HepG2 (cell line): ENCODE measurements around the gene ANKRD1. TPM values are rescaled to one million over a fixed set of nuclear protein-coding genes. Genes with fewer than 3 reads are reported as not detected.

Source experiments
- CERS6 ChIP-seq: sonication (generic); formaldehyde crosslinking; IDR thresholded peaks from 2 replicates; pipeline ENCODE4 v1.5.0; 2020; ENCODE audit warnings: missing genetic modification reagents
- FOXC1 ChIP-seq: sonication (generic); formaldehyde crosslinking; IDR thresholded peaks from 2 replicates; pipeline ENCODE4 v1.8.0; 2022; ENCODE audit warnings: mild to moderate bottlenecking, missing genetic modification reagents, borderline replicate concordance
- HINFP ChIP-seq: sonication (generic); formaldehyde crosslinking; IDR thresholded peaks from 2 replicates; pipeline ENCODE4 v1.4.0; 2020; ENCODE audit warnings: low read depth, mild to moderate bottlenecking, missing genetic modification reagents
- HNF4A ChIP-seq: sonication (generic); formaldehyde crosslinking; IDR thresholded peaks from 2 replicates; pipeline ENCODE4 v1.4.0; 2020; ENCODE audit warnings: missing genetic modification reagents
- KDM3A ChIP-seq: IDR thresholded peaks from 2 replicates; pipeline ENCODE4 v1.6.1; 2018; ENCODE audit warnings: low read depth, missing compliant biosample characterization
- KDM6A ChIP-seq: IDR thresholded peaks from 2 replicates; pipeline ENCODE4 v1.6.1; 2016; ENCODE audit warnings: low read depth
- NR2F2 ChIP-seq: IDR thresholded peaks from 2 replicates; pipeline ENCODE4 v1.6.1; 2012; ENCODE audit warnings: low read depth, inconsistent platforms, borderline replicate concordance
- POLR2AphosphoS2 ChIP-seq: IDR thresholded peaks from 2 replicates; pipeline ENCODE4 v1.6.1; 2011; ENCODE audit warnings: low read depth, low read length, improper control_type of control experiment
- PPARG ChIP-seq: conservative IDR thresholded peaks from 2 replicates; pipeline ENCODE4 v1.6.1; 2016; ENCODE audit warnings: missing biosample characterization, missing genetic modification reagents
- SKIL ChIP-seq: sonication (generic); formaldehyde crosslinking; IDR thresholded peaks from 2 replicates; pipeline ENCODE4 v1.8.0; 2022; ENCODE audit warnings: missing genetic modification reagents, mild to moderate bottlenecking, moderate library complexity, borderline replicate concordance
- SMYD3 ChIP-seq: sonication (generic); formaldehyde crosslinking; IDR thresholded peaks from 2 replicates; pipeline ENCODE4 v1.8.1; 2023; ENCODE audit warnings: mild to moderate bottlenecking, missing genetic modification reagents
- SSRP1 ChIP-seq: IDR thresholded peaks from 2 replicates; pipeline ENCODE4 v1.6.1; 2016; ENCODE audit warnings: control low read depth
- TAF15 ChIP-seq: fragments of 200-400 bp; formaldehyde crosslinking; IDR thresholded peaks from one replicate; pipeline ENCODE4 v1.6.1; 2018; ENCODE audit warnings: mild to moderate bottlenecking, low read depth, low read length; ENCODE audit not compliant: poor library complexity, severe bottlenecking
- TEF ChIP-seq: sonication (generic); formaldehyde crosslinking; IDR thresholded peaks from 2 replicates; pipeline ENCODE4 v1.5.0; 2020; ENCODE audit warnings: missing genetic modification reagents
- TFE3 ChIP-seq: IDR thresholded peaks from 2 replicates; pipeline ENCODE4 v1.6.1; 2016
- ZMYM2 ChIP-seq: sonication (generic); formaldehyde crosslinking; IDR thresholded peaks from 2 replicates; pipeline ENCODE4 v1.8.0; 2022; ENCODE audit warnings: mild to moderate bottlenecking, missing genetic modification reagents
- ZNF18 ChIP-seq: sonication (generic); formaldehyde crosslinking; IDR thresholded peaks from 2 replicates; pipeline ENCODE4 v1.8.0; 2022; ENCODE audit warnings: mild to moderate bottlenecking, missing genetic modification reagents; ENCODE audit not compliant: insufficient replicate concordance
- ZNF432 ChIP-seq: sonication (generic); formaldehyde crosslinking; IDR thresholded peaks from 2 replicates; pipeline ENCODE4 v1.5.0; 2020; ENCODE audit warnings: missing genetic modification reagents, mild to moderate bottlenecking, borderline replicate concordance
- ZNF782 ChIP-seq: sonication (generic); formaldehyde crosslinking; IDR thresholded peaks from 2 replicates; pipeline ENCODE4 v1.4.0; 2020; ENCODE audit warnings: missing genetic modification reagents, mild to moderate bottlenecking, borderline replicate concordance
- polyA plus RNA-seq, 8 experiments: library from polyadenylated mRNA; depleted of rRNA in 3 of 8; stranded (reverse) in 7 of 8; unstranded in 1 of 8; fragments of >200 nt; fragmentation: Illumina TruSeq in 4 of 8; extraction: Trizol in 4 of 8; gene quantifications; 2 replicates each; pipeline versions ENCODE4 v1.2.1 to v1.2.3, GENCODE V29; 2011 to 2016; ENCODE audit warnings: low read depth in 4 of 8, missing spikeins in 1 of 8, mixed read lengths in 1 of 8; ENCODE audit not compliant: insufficient read depth in 1 of 8
- total RNA-seq, 5 experiments: library from RNA; depleted of rRNA; stranded (reverse); fragments of >200 nt; fragmentation: Illumina TruSeq; extraction: Trizol; gene quantifications; 2 replicates each; pipeline ENCODE4 v1.2.3, GENCODE V29; 2016; ENCODE audit warnings: low read depth in 1 of 5

ANKRD1 gene
- total and polyA plus RNA-seq, 2 of the 13 experiments (the other 11 are each of a cell fraction or from before 2014, with no cell fraction given) = 19.4 to 41.8 TPM

- TF ChIP-seq SMYD3 (CRISPR knock-in tag) (0 out of 2 replicates have a peak, but pooled peaks have one; percentile 39), HNF4A (peak; percentile 70), ZNF432 (CRISPR knock-in tag) (no peak), ZMYM2 (CRISPR knock-in tag) (peak; percentile 46; the same call in 1 of the 2 replicates), KDM6A (CRISPR knock-in tag) (no peak), POLR2AphosphoS2 (no peak), TEF (CRISPR knock-in tag) (no peak), HINFP (CRISPR knock-in tag) (no peak), PPARG (CRISPR knock-in tag) (no peak; the same call in 1 of the 2 replicates), TAF15 (no peak), NR2F2 (no peak), SSRP1 (CRISPR knock-in tag) (no peak), TFE3 (CRISPR knock-in tag) (peak; percentile 98), CERS6 (CRISPR knock-in tag) (no peak), ZNF782 (CRISPR knock-in tag) (no peak), ZNF18 (peak; percentile 83), KDM3A (CRISPR knock-in tag) (peak; percentile 66; the same call in 1 of the 2 replicates), FOXC1 (CRISPR knock-in tag) (no peak), SKIL (CRISPR knock-in tag) (peak; percentile 31; the same call in 1 of the 2 replicates)
Measured at GRCh38 chr10:90920986-90921666, at the start of gene ANKRD1 (continued).
